Measurements from ENCODE around the gene ELAVL2. TPM values are rescaled to one million over a fixed set of nuclear protein-coding genes. Genes with fewer than 3 reads are reported as not detected.

The ELAVL2 gene
- total RNA-seq (2021): 16.8 and 19.9 TPM in 2 replicates
- long read RNA-seq, partial matches to known transcripts: 11 of 44 reads
- long read RNA-seq, other reads (novel, unspliced or antisense): 27 of 44 reads

- WGBS (ENCODE audit: extremely low coverage, insufficient read length, low lambda C conversion rate): no CpG with 5 or more reads among the region's 30 CpGs
- Mint-ChIP-seq H3K36me3 (ENCODE audit: insufficient read depth in 1 of 3, low read depth in 3 of 3) (no peaks in the 10 kb centered on the region; a peak in 1 of 7 replicates), H3K27ac (no peak within 1 kb of the TSS), H3K4me3 (no peak within 1 kb of the TSS), H3K4me1 (peaks cover 25 to 31% of the 10 kb centered on the region in 2 experiments), H3K9me3 (no peaks in the 10 kb centered on the region; a peak in 1 of 5 replicates), H3K27me3 (ENCODE audit: low read depth) (peaks cover 41% of the 10 kb centered on the region)
- Histone ChIP-seq H3K79me1 (ENCODE audit: insufficient read depth, low read depth, low read length, poor library complexity, severe bottlenecking) (no peaks in the 10 kb centered on the region), H3K56ac (ENCODE audit: insufficient read length, low read depth, low read length) (no peak within 1 kb of the TSS), H2BK20ac (ENCODE audit: low read depth, low read length, poor library complexity, severe bottlenecking) (no peak within 1 kb of the TSS), H2BK12ac (ENCODE audit: insufficient read length, low read depth, low read length) (no peak within 1 kb of the TSS), H4K8ac (replicated peaks; ENCODE audit: insufficient read length, low read depth, low read length) (no peak within 1 kb of the TSS), H2AK5ac (ENCODE audit: insufficient read length, low read length) (no peak within 1 kb of the TSS), H3K14ac (ENCODE audit: insufficient read depth, low read length) (no peak within 1 kb of the TSS), H2BK120ac (ENCODE audit: low read depth, low read length, poor library complexity, severe bottlenecking) (no peak within 1 kb of the TSS), H2AFZ (ENCODE audit: low read length) (no peak within 1 kb of the TSS), H3K23ac (ENCODE audit: insufficient read length, low read depth, low read length) (no peak within 1 kb of the TSS), H3T11ph (ENCODE audit: low read length) (no peak within 1 kb of the TSS), H3K4ac (ENCODE audit: low read depth, low read length) (no peak within 1 kb of the TSS), H3K27ac (ENCODE audit: insufficient read length, low read depth, low read length) (no peak within 1 kb of the TSS), H3K9ac (ENCODE audit: extremely low read depth, insufficient read length, low read length) (peak within 1 kb of the TSS; percentile 23), H3K4me2 (ENCODE audit: insufficient read depth, insufficient read length, low read length) (peak within 1 kb of the TSS; percentile 98), H4K5ac (ENCODE audit: insufficient read length, low read depth, low read length) (no peak within 1 kb of the TSS), H4K20me1 (ENCODE audit: control insufficient read depth, insufficient read depth, insufficient read length) (no peaks in the 10 kb centered on the region), H3K79me2 (ENCODE audit: insufficient read depth, low read length) (no peaks in the 10 kb centered on the region), H4K91ac (ENCODE audit: insufficient read length, low read depth, low read length) (no peak within 1 kb of the TSS), H3K23me2 (ENCODE audit: insufficient read length, low read depth, low read length, poor library complexity, severe bottlenecking) (peaks cover 49% of the 10 kb centered on the region), H3K27me3 (ENCODE audit: insufficient read depth, low read length) (peaks cover 16% of the 10 kb centered on the region), H3K9me3 (ENCODE audit: control insufficient read depth, low read depth, low read length) (no peaks in the 10 kb centered on the region), H3K18ac (ENCODE audit: insufficient read length, low read depth, low read length) (no peak within 1 kb of the TSS), H3K4me1 (ENCODE audit: insufficient read depth, low read length) (peaks cover 8% of the 10 kb centered on the region; the same call in 1 of the 2 replicates), H2BK15ac (ENCODE audit: low read depth, low read length) (no peak within 1 kb of the TSS), H2BK5ac (ENCODE audit: insufficient read length, low read length) (no peak within 1 kb of the TSS)
- TF ChIP-seq, protein P1, sequence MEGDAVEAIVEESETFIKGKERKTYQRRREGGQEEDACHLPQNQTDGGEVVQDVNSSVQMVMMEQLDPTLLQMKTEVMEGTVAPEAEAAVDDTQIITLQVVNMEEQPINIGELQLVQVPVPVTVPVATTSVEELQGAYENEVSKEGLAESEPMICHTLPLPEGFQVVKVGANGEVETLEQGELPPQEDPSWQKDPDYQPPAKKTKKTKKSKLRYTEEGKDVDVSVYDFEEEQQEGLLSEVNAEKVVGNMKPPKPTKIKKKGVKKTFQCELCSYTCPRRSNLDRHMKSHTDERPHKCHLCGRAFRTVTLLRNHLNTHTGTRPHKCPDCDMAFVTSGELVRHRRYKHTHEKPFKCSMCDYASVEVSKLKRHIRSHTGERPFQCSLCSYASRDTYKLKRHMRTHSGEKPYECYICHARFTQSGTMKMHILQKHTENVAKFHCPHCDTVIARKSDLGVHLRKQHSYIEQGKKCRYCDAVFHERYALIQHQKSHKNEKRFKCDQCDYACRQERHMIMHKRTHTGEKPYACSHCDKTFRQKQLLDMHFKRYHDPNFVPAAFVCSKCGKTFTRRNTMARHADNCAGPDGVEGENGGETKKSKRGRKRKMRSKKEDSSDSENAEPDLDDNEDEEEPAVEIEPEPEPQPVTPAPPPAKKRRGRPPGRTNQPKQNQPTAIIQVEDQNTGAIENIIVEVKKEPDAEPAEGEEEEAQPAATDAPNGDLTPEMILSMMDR (conservative IDR thresholded peaks at IDR 0.05): no peak
- DNase-seq: peak; percentile 99
These were observed at the start of gene ELAVL2 for GRCh38 chr9:23826120-23826629. TSS of gene ELAVL2 (minus strand) at chr9:23826240. CDS start at chr9:23762234, 64,006 bp downstream.
